ENCODE results near the gene SOSTDC1.
"Not testable (repeated sequence)": the region's sequence is repeated elsewhere in the genome, so short reads cannot be mapped to it uniquely, and the experiment has no call there.

The SOSTDC1 gene

GRCh38 chr7:16463949-16464715, 1.4 kb downstream of the SOSTDC1 start:
- DNase-seq (ENCODE audit: low spot score): no peak
- TF ChIP-seq CTCF (IDR thresholded peaks at IDR 0.05; ENCODE audit: borderline replicate concordance, control extremely low read depth, extremely low read depth, insufficient read depth, missing control alignments): no peak
- in situ Hi-C loops (cut with MboI; ENCODE audit: low sequenced_read_pairs, unreplicated experiment): no loop called here

GRCh38 chr7:16463520-16463919, 2.0 kb downstream of the SOSTDC1 start:
- no peak for TF ChIP-seq CTCF (IDR thresholded peaks at IDR 0.05; ENCODE audit: borderline replicate concordance, control extremely low read depth, extremely low read depth, insufficient read depth, missing control alignments)
- in situ Hi-C loops (cut with MboI; ENCODE audit: low sequenced_read_pairs, unreplicated experiment): no loop called here
- no peak for DNase-seq (ENCODE audit: low spot score)

- TF ChIP-seq CTCF (IDR thresholded peaks at IDR 0.05; ENCODE audit: borderline replicate concordance, control extremely low read depth, extremely low read depth, insufficient read depth, missing control alignments): no peak
These were observed 3.1 kb downstream of the SOSTDC1 start for GRCh38 chr7:16462431-16462889.

GRCh38 chr7:16460789-16461493, 4.6 kb downstream of the SOSTDC1 start:
- TF ChIP-seq CTCF (IDR thresholded peaks at IDR 0.05; ENCODE audit: borderline replicate concordance, control extremely low read depth, extremely low read depth, insufficient read depth, missing control alignments): no peak
- in situ Hi-C loops (cut with MboI; ENCODE audit: low sequenced_read_pairs, unreplicated experiment): no loop called here
- no peak for DNase-seq (ENCODE audit: low spot score)

More at GRCh38 chr7:16462431-16462889, 3.1 kb downstream of the SOSTDC1 start:
- DNase-seq (ENCODE audit: low spot score): no peak
- in situ Hi-C loops (cut with MboI; ENCODE audit: low sequenced_read_pairs, unreplicated experiment): no loop called here

- DNase-seq (ENCODE audit: low spot score); in situ Hi-C loops (cut with MboI; ENCODE audit: low sequenced_read_pairs, unreplicated experiment): not testable (repeated sequence)
These were observed 9.2 kb downstream of the SOSTDC1 start for GRCh38 chr7:16456303-16456702.

GRCh38 chr7:16455591-16455990, 9.9 kb downstream of the SOSTDC1 start:
- TF ChIP-seq CTCF (IDR thresholded peaks at IDR 0.05; ENCODE audit: borderline replicate concordance, control extremely low read depth, extremely low read depth, insufficient read depth, missing control alignments): no peak
- in situ Hi-C loops (cut with MboI; ENCODE audit: low sequenced_read_pairs, unreplicated experiment): no loop called here
- DNase-seq (ENCODE audit: low spot score): no peak

- in situ Hi-C loops (cut with MboI; ENCODE audit: low sequenced_read_pairs, unreplicated experiment): no loop called here
- TF ChIP-seq CTCF (IDR thresholded peaks at IDR 0.05; ENCODE audit: borderline replicate concordance, control extremely low read depth, extremely low read depth, insufficient read depth, missing control alignments): no peak
- no peak for DNase-seq (ENCODE audit: low spot score)
These were observed 15.2 kb downstream of the SOSTDC1 start for GRCh38 chr7:16450366-16450765.
